Measurements from ENCODE around the gene ZNF84. TPM values are rescaled to one million over a fixed set of nuclear protein-coding genes. Genes with fewer than 3 reads are reported as not detected.

The ZNF84 gene
- total and polyA plus RNA-seq, 2 of the 8 experiments (the other 6 are each of a cell fraction or from before 2014, with no cell fraction given) = 8.9 to 34.0 TPM

DNA sequence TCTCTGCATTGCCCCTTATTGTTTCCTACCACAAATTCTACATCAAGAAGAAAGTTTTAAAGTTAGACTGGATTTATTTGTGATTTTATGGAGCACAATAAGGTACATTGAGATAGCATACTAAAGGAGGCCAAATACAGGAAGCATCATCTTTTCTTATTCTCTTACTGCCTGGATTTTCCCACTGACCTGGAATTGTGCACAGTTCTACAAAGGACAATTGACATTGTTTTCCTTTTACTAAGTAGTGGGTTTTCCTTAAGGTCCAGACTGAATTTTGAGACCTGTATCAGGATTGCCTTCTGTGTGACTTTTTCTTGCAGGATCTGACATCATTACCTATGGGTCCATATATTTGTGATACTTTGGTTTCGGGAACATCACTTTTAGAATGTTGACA lies 24.6 kb downstream of the ZNF84 start:
- no peak overlapping the region for H3K4me3 ChIP-seq (ENCODE audit: extremely low read depth in 1 of 4, insufficient read depth in 2 of 4, low read depth in 3 of 4, low read length in 4 of 4)
- H3K23me2 ChIP-seq (ENCODE audit: low read depth, low read length) = no peaks in the 10 kb centered on the region
- H2BK20ac ChIP-seq (ENCODE audit: low read length) = no peak overlapping the region
- DNase-seq (ENCODE audit: low read depth in 1 of 2, low spot score in 2 of 2) = no peak
- H3K56ac ChIP-seq (replicated peaks; ENCODE audit: insufficient read length, low read depth, low read length) = no peak overlapping the region
- ChIA-PET POLR2A (ENCODE audit: partially characterized antibody) (interaction anchor here (1.3 kb wide), 1 partner anchor 13 kb away, joined by 4 read pairs; no protein-coding TSS in a partner anchor), CTCF (ENCODE audit: partially characterized antibody) (no interaction called here)
- H4K91ac ChIP-seq (replicated peaks; ENCODE audit: insufficient read length, low read length) = no peak overlapping the region
- H3K79me1 ChIP-seq (ENCODE audit: low read depth, low read length) = no peaks in the 10 kb centered on the region
- no peak overlapping the region for H3K27ac ChIP-seq (ENCODE audit: low read depth, low read length)
- no peak overlapping the region for H3K4ac ChIP-seq (replicated peaks; ENCODE audit: insufficient read length, low read depth, low read length)
- H3K36me3 ChIP-seq (ENCODE audit: control insufficient read depth in 2 of 4, insufficient read depth in 4 of 4, low read length in 3 of 4) = peaks cover 5 to 38% (median 18%) of the 10 kb centered on the region in 4 experiments; a peak in 7 of 8 replicates
- no peak overlapping the region for H2BK15ac ChIP-seq (ENCODE audit: low read length)
- no peak overlapping the region for H2AK5ac ChIP-seq (ENCODE audit: low read depth, low read length)
- H3K27me3 ChIP-seq (replicated peaks in 1 of 4; ENCODE audit: control insufficient read depth in 3 of 4, extremely low read depth in 1 of 4, insufficient read depth in 3 of 4, low read length in 3 of 4) = no peaks in the 10 kb centered on the region
- TF ChIP-seq SIN3A (conservative IDR thresholded peaks at IDR 0.05 in 1 of 2, IDR thresholded peaks at IDR 0.05 in 1 of 2; ENCODE audit: low read depth in 1 of 2, low read length in 2 of 2) (no peak), FOSL1 (IDR thresholded peaks at IDR 0.05; ENCODE audit: insufficient read depth, low read depth, low read length) (no peak), GABPA (IDR thresholded peaks at IDR 0.05; ENCODE audit: borderline replicate concordance, insufficient read depth, low read length) (no peak), RBBP5 (IDR thresholded peaks at IDR 0.05; ENCODE audit: borderline replicate concordance, low read depth, low read length) (no peak), TAF7 (optimal IDR thresholded peaks at IDR 0.05; ENCODE audit: borderline replicate concordance, low read depth, low read length) (no peak), RXRA (IDR thresholded peaks at IDR 0.05; ENCODE audit: insufficient read depth, low read depth, low read length) (no peak)
- H3K9me3 ChIP-seq (ENCODE audit: insufficient read depth in 2 of 2, low read depth in 1 of 2, low read length in 1 of 2) = peaks cover 91 to 99% of the 10 kb centered on the region in 2 experiments
- no peak overlapping the region for H2BK120ac ChIP-seq (replicated peaks; ENCODE audit: low read depth, low read length)
- no peak overlapping the region for H2AFZ ChIP-seq (ENCODE audit: low read length)
- no peak for FAIRE-seq
- H2BK12ac ChIP-seq (ENCODE audit: low read depth, low read length) = no peak overlapping the region
- H4K20me1 ChIP-seq (replicated peaks in 1 of 2; ENCODE audit: control insufficient read depth in 1 of 2, insufficient read depth in 2 of 2, low read length in 2 of 2) = no peaks in the 10 kb centered on the region
- no peak overlapping the region for H3K18ac ChIP-seq (ENCODE audit: extremely low read depth, low read length)
- H3K9ac ChIP-seq (replicated peaks in 1 of 4; ENCODE audit: extremely low read depth in 1 of 4, low read depth in 3 of 4, low read length in 3 of 4) = no peak overlapping the region
- no peak overlapping the region for H3K23ac ChIP-seq (ENCODE audit: insufficient read length)
- WGBS, 2 experiments (ENCODE audit: extremely low coverage in 1 of 2, insufficient coverage in 1 of 2, insufficient read length in 1 of 2, insufficient replicate concordance in 2 of 2, low coverage in 1 of 2, low lambda C conversion rate in 2 of 2, missing lambda C conversion rate in 1 of 2) = 86% methylated on average over 1 of the region's 1 CpG; no CpG with 5 or more reads in 1 of the 2 experiments
- no peak overlapping the region for H4K5ac ChIP-seq (ENCODE audit: insufficient read length, low read depth, low read length)
- no peak overlapping the region for H3K14ac ChIP-seq (ENCODE audit: insufficient read length)
- no peak overlapping the region for H4K8ac ChIP-seq (ENCODE audit: extremely low read depth, insufficient read depth, low read length)
- no peak overlapping the region for H3K4me2 ChIP-seq (ENCODE audit: insufficient read depth in 1 of 2, low read depth in 2 of 2, low read length in 2 of 2)
- no peaks in the 10 kb centered on the region for H3K79me2 ChIP-seq (ENCODE audit: control insufficient read depth in 1 of 2, insufficient read depth in 2 of 2, low read length in 2 of 2)
- no peaks in the 10 kb centered on the region for H3K4me1 ChIP-seq (replicated peaks in 1 of 4; ENCODE audit: control insufficient read depth in 3 of 4, insufficient read depth in 4 of 4, low read length in 3 of 4)
- H2BK5ac ChIP-seq (ENCODE audit: low read depth, low read length) = no peak overlapping the region

All from H1 (cell line).